IMR-90 (cell line): Measurements from ENCODE around the gene AMACR. TPM values are rescaled to one million over a fixed set of nuclear protein-coding genes. Genes with fewer than 3 reads are reported as not detected.

ENCODE experiments used
- ATAC-seq: fragments of 200-7000 bp; cut with Tn5 transposase; 2 replicates; pipeline ENCODE4 v1.9.1; 2020; ENCODE audit warnings: low read depth, mild to moderate bottlenecking, moderate library complexity
- BruUV-seq: library from RNA; stranded (reverse); fragments of 400-500 nt; replicated peaks from 2 replicates; lab custom pipeline; 2021; lab: Mats Ljungman, UMichigan
- CTCF ChIA-PET: fragments of 300-600 bp; formaldehyde crosslinking; extraction: SDS; loops from one replicate; lab custom pipeline; 2021; ENCODE audit warnings: antibody characterized with exemption; lab: Yijun Ruan, JAX
- POLR2A ChIA-PET: fragments of 300-600 bp; sonication (Branson Sonifier 250); formaldehyde crosslinking; loops from one replicate; lab custom pipeline; 2022; ENCODE audit warnings: antibody characterized with exemption; ENCODE audit not compliant: unreplicated experiment; lab: Charles Lee
- DNase-seq: peaks from one replicate; pipeline ENCODE4 v3.0.0; 2013
- H2AFZ ChIP-seq: replicated peaks from 2 replicates; pipeline ENCODE3; 2013; ENCODE audit warnings: low read length, mild to moderate bottlenecking; ENCODE audit not compliant: poor library complexity
- H2AK5ac ChIP-seq: 2 replicates; pipeline ENCODE4 v1.6.1; 2013; ENCODE audit warnings: low read depth, low read length, inconsistent platforms
- H2AK9ac ChIP-seq: replicated peaks from 2 replicates; pipeline ENCODE3; 2013; ENCODE audit warnings: mild to moderate bottlenecking, low read depth, low read length, moderate library complexity; ENCODE audit not compliant: poor library complexity
- H2BK120ac ChIP-seq: 2 replicates; pipeline ENCODE4 v1.6.1; 2013; ENCODE audit warnings: low read depth, low read length, inconsistent platforms
- H2BK15ac ChIP-seq: 3 replicates; pipeline ENCODE4 v1.6.1; 2013; ENCODE audit warnings: low read depth, low read length, inconsistent platforms
- H2BK20ac ChIP-seq: 2 replicates; pipeline ENCODE4 v1.6.1; 2013; ENCODE audit warnings: low read depth, mild to moderate bottlenecking, inconsistent platforms, low read length, moderate library complexity
- H2BK5ac ChIP-seq: 2 replicates; pipeline ENCODE4 v1.6.1; 2013; ENCODE audit warnings: mild to moderate bottlenecking, low read depth, low read length, inconsistent platforms; ENCODE audit not compliant: poor library complexity, severe bottlenecking
- H3K14ac ChIP-seq: replicated peaks from 2 replicates; pipeline ENCODE4 v1.6.1; 2013; ENCODE audit warnings: low read depth, low read length, inconsistent platforms
- H3K18ac ChIP-seq: 2 replicates; pipeline ENCODE4 v1.6.1; 2013; ENCODE audit warnings: low read depth, low read length, control low read depth
- H3K23ac ChIP-seq: 2 replicates; pipeline ENCODE4 v1.6.1; 2013; ENCODE audit warnings: low read depth, low read length, inconsistent platforms
- H3K27ac ChIP-seq: 2 replicates; pipeline ENCODE4 v1.5.1; 2013; ENCODE audit warnings: mild to moderate bottlenecking, control low read depth, low read length; ENCODE audit not compliant: insufficient read depth
- H3K27me3 ChIP-seq: 2 replicates; pipeline ENCODE4 v1.6.1; 2013; ENCODE audit warnings: low read length; ENCODE audit not compliant: control insufficient read depth, insufficient read depth
- H3K36me3 ChIP-seq: 2 replicates; pipeline ENCODE4 v1.6.1; 2013; ENCODE audit warnings: low read length, mixed read lengths; ENCODE audit not compliant: control insufficient read depth, insufficient read depth
- H3K4ac ChIP-seq: 2 replicates; pipeline ENCODE4 v1.6.1; 2013; ENCODE audit warnings: low read depth, low read length, inconsistent platforms
- H3K4me1 ChIP-seq: 2 replicates; pipeline ENCODE4 v1.6.1; 2013; ENCODE audit warnings: low read length, mixed read lengths; ENCODE audit not compliant: control insufficient read depth, insufficient read depth
- H3K4me2 ChIP-seq: 2 replicates; pipeline ENCODE4 v1.6.1; 2013; ENCODE audit warnings: low read depth, mild to moderate bottlenecking, control low read depth, low read length, moderate library complexity
- H3K4me3 ChIP-seq: 2 replicates; pipeline ENCODE4 v1.5.1; 2013; ENCODE audit warnings: low read depth, mild to moderate bottlenecking, control low read depth, low read length, moderate library complexity; ENCODE audit not compliant: insufficient read depth
- H3K56ac ChIP-seq: 2 replicates; pipeline ENCODE4 v1.6.1; 2013; ENCODE audit warnings: low read length, inconsistent platforms; ENCODE audit not compliant: insufficient read depth; ENCODE audit errors: extremely low read depth
- H3K79me1 ChIP-seq, 2 experiments: 2 replicates each; pipeline ENCODE4 v1.6.1; 2013; ENCODE audit warnings: low read length in 2 of 2, inconsistent platforms in 1 of 2, low read depth in 1 of 2
- H3K9ac ChIP-seq: 2 replicates; pipeline ENCODE4 v1.6.1; 2013; ENCODE audit warnings: low read depth, low read length, control low read depth
- H3K9me1 ChIP-seq: 2 replicates; pipeline ENCODE4 v1.6.1; 2013; ENCODE audit warnings: low read length, inconsistent platforms; ENCODE audit not compliant: insufficient read depth
- H3K9me3 ChIP-seq: 2 replicates; pipeline ENCODE4 v1.6.1; 2013; ENCODE audit warnings: low read length; ENCODE audit not compliant: control insufficient read depth, insufficient read depth
- H4K20me1 ChIP-seq: 2 replicates; pipeline ENCODE4 v1.6.1; 2013; ENCODE audit warnings: low read length, inconsistent platforms; ENCODE audit not compliant: insufficient read depth
- H4K5ac ChIP-seq: 2 replicates; pipeline ENCODE4 v1.6.1; 2013; ENCODE audit warnings: mild to moderate bottlenecking, low read depth, low read length, control low read depth
- H4K8ac ChIP-seq, 2 experiments: 2 replicates each; pipeline ENCODE4 v1.6.1; 2013; ENCODE audit warnings: low read depth in 2 of 2, low read length in 2 of 2, control low read depth in 1 of 2, inconsistent platforms in 1 of 2
- H4K91ac ChIP-seq: 2 replicates; pipeline ENCODE4 v1.6.1; 2013; ENCODE audit warnings: low read depth, low read length, inconsistent platforms; ENCODE audit not compliant: insufficient read depth
- BHLHE40 ChIP-seq: fragments of 150-350 bp; IDR thresholded peaks from 2 replicates; pipeline ENCODE4 v1.6.1; 2016; ENCODE audit warnings: mild to moderate bottlenecking, low read depth, low read length
- CEBPB ChIP-seq: IDR thresholded peaks from 2 replicates; pipeline ENCODE4 v1.6.1; 2012; ENCODE audit warnings: low read depth, low read length, improper control_type of control experiment
- CHD1 ChIP-seq: IDR thresholded peaks from 2 replicates; pipeline ENCODE4 v1.6.1; 2012; ENCODE audit warnings: low read depth, low read length, improper control_type of control experiment
- FOS ChIP-seq: fragments of 150-350 bp; IDR thresholded peaks from 2 replicates; pipeline ENCODE4 v1.6.1; 2016; ENCODE audit warnings: low read depth, low read length
- MAFK ChIP-seq: IDR thresholded peaks from 2 replicates; pipeline ENCODE4 v1.6.1; 2012; ENCODE audit warnings: low read depth, low read length, improper control_type of control experiment
- MAZ ChIP-seq: IDR thresholded peaks from 2 replicates; pipeline ENCODE4 v1.6.1; 2012; ENCODE audit warnings: low read depth, mild to moderate bottlenecking, low read length, improper control_type of control experiment, moderate library complexity, borderline replicate concordance
- MXI1 ChIP-seq: IDR thresholded peaks from 2 replicates; pipeline ENCODE4 v1.6.1; 2012; ENCODE audit warnings: low read depth, mild to moderate bottlenecking, low read length, moderate library complexity, borderline replicate concordance
- NFE2L2 ChIP-seq: fragments of 150-350 bp; IDR thresholded peaks from 2 replicates; pipeline ENCODE4 v1.6.1; 2016; ENCODE audit warnings: low read depth, mild to moderate bottlenecking, low read length
- POLR2A ChIP-seq: IDR thresholded peaks from 2 replicates; pipeline ENCODE4 v1.6.1; 2012; ENCODE audit warnings: mild to moderate bottlenecking, low read depth, low read length
- RAD21 ChIP-seq: IDR thresholded peaks from 2 replicates; pipeline ENCODE4 v1.6.1; 2012; ENCODE audit warnings: low read length, improper control_type of control experiment
- RCOR1 ChIP-seq: IDR thresholded peaks from 2 replicates; pipeline ENCODE4 v1.6.1; 2012; ENCODE audit warnings: mild to moderate bottlenecking, low read length, improper control_type of control experiment; ENCODE audit not compliant: insufficient replicate concordance
- RFX5 ChIP-seq: IDR thresholded peaks from 2 replicates; pipeline ENCODE4 v1.8.0; 2012; ENCODE audit warnings: low read depth, mild to moderate bottlenecking, low read length, moderate library complexity
- SMC3 ChIP-seq: fragments of 150-350 bp; IDR thresholded peaks from 2 replicates; pipeline ENCODE4 v1.6.1; 2016; ENCODE audit warnings: low read depth, mild to moderate bottlenecking, antibody characterized with exemption, low read length, moderate library complexity
- WGBS, 2 experiments: methylation state at CpG; one replicate each; pipeline versions ENCODE4 v1.1.5 to v1.1.7; 2013; ENCODE audit warnings: missing lambda C conversion rate in 2 of 2; ENCODE audit not compliant: insufficient read length in 1 of 2; ENCODE audit errors: extremely low coverage in 2 of 2; 5-methylcytosine and 5-hydroxymethylcytosine counted together
- dilution Hi-C: fragments of 300-500 bp; cut with HindIII; formaldehyde crosslinking; loops from one replicate; pipeline ENCODE4 v1.14.3; 2018; ENCODE audit warnings: low sequenced_read_pairs; ENCODE audit not compliant: unreplicated experiment
- in situ Hi-C: fragments of 300-500 bp; cut with MboI; formaldehyde crosslinking; loops from 3 replicates; pipeline ENCODE4 v1.14.3; 2019; ENCODE audit warnings: low sequenced_read_pairs, inconsistent platforms, mixed read lengths
- intact Hi-C: fragments of 100-400 bp; cut with micrococcal nuclease; formaldehyde crosslinking; loops from 2 replicates; pipeline ENCODE4 v1.10.0; 2022
- polyA plus RNA-seq, 3 experiments: library from polyadenylated mRNA; depleted of rRNA; stranded (reverse); fragments of >200 nt; gene quantifications; 2 replicates each; pipeline ENCODE4 v1.2.3, GENCODE V29; 2012; ENCODE audit warnings: low replicate concordance in 1 of 3
- total RNA-seq: library from RNA; depleted of rRNA; stranded (reverse); fragments of >200 nt; gene quantifications from 2 replicates; pipeline ENCODE4 v1.2.3, GENCODE V29; 2012
- TF ChIP-seq, protein P1 (sequence below): fragments of 150-350 bp; IDR thresholded peaks from 2 replicates; pipeline ENCODE4 v1.6.1; 2016; ENCODE audit warnings: low read depth, mild to moderate bottlenecking, low read length, moderate library complexity, borderline replicate concordance
- TF ChIP-seq, protein P2 (sequence below): conservative IDR thresholded peaks from 2 replicates; pipeline ENCODE4 v1.5.1; 2012; ENCODE audit warnings: mild to moderate bottlenecking, low read depth, low read length, improper control_type of control experiment
- TF ChIP-seq, protein P3 (sequence below): fragments of 150-350 bp; IDR thresholded peaks from 2 replicates; pipeline ENCODE4 v1.6.1; 2017; ENCODE audit warnings: mild to moderate bottlenecking, antibody characterized with exemption, low read length, low read depth

AMACR gene
- total and polyA plus RNA-seq, 2 of the 4 experiments (the other 2 are of a cell fraction), result 8.2 to 12.9 TPM

DNA sequence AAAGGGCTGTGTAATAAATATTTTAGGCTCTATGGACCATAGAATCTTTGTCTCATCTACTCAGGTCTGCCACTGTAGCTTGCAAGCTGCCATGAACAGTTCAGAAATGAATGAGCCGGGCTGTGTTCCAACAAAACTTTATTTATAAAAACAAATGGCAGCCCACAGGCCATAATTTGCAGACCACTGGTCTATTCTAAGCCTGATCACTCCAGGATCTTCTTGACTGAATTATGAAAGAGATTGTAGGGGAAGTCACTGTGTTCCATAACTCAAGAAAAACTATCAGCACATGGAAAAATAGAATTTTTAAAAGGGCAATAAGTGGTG is 46.5 kb upstream of the AMACR start:
- Histone ChIP-seq H3K9me3 (no peaks in the 10 kb centered on the region), H2AK5ac (no peak overlapping the region), H3K23ac (no peak overlapping the region), H3K79me1 (no peaks in the 10 kb centered on the region), H4K20me1 (no peaks in the 10 kb centered on the region), H2BK20ac (no peak overlapping the region), H3K56ac (no peak overlapping the region), H3K14ac (no peak overlapping the region), H3K4me2 (no peak overlapping the region), H2AFZ (no peak overlapping the region), H3K27me3 (no peaks in the 10 kb centered on the region), H3K18ac (no peak overlapping the region), H3K9me1 (peaks cover 4% of the 10 kb centered on the region; the same call in 1 of the 2 replicates), H3K4me1 (peaks cover 8% of the 10 kb centered on the region), H3K9ac (no peak overlapping the region), H4K5ac (no peak overlapping the region), H3K4ac (no peak overlapping the region), H2BK120ac (no peak overlapping the region), H2AK9ac (no peak overlapping the region), H4K91ac (no peak overlapping the region), H4K8ac (no peak overlapping the region), H3K4me3 (no peak overlapping the region), H2BK5ac (no peak overlapping the region), H3K27ac (no peak overlapping the region), H3K36me3 (no peaks in the 10 kb centered on the region), H2BK15ac (no peak overlapping the region)
- POLR2A ChIA-PET, result no interaction called here
- CTCF ChIA-PET, result no interaction called here
- in situ Hi-C loops, result no loop called here
- TF ChIP-seq NFE2L2 (no peak), RCOR1 (no peak), MAFK (no peak), POLR2A (no peak), CHD1 (no peak), FOS (no peak), CEBPB (no peak), SMC3 (no peak), MXI1 (no peak), BHLHE40 (no peak), MAZ (no peak), RFX5 (no peak), RAD21 (no peak)
- TF ChIP-seq, protein P1, sequence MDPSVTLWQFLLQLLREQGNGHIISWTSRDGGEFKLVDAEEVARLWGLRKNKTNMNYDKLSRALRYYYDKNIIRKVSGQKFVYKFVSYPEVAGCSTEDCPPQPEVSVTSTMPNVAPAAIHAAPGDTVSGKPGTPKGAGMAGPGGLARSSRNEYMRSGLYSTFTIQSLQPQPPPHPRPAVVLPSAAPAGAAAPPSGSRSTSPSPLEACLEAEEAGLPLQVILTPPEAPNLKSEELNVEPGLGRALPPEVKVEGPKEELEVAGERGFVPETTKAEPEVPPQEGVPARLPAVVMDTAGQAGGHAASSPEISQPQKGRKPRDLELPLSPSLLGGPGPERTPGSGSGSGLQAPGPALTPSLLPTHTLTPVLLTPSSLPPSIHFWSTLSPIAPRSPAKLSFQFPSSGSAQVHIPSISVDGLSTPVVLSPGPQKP, result no peak
- TF ChIP-seq, protein P2, sequence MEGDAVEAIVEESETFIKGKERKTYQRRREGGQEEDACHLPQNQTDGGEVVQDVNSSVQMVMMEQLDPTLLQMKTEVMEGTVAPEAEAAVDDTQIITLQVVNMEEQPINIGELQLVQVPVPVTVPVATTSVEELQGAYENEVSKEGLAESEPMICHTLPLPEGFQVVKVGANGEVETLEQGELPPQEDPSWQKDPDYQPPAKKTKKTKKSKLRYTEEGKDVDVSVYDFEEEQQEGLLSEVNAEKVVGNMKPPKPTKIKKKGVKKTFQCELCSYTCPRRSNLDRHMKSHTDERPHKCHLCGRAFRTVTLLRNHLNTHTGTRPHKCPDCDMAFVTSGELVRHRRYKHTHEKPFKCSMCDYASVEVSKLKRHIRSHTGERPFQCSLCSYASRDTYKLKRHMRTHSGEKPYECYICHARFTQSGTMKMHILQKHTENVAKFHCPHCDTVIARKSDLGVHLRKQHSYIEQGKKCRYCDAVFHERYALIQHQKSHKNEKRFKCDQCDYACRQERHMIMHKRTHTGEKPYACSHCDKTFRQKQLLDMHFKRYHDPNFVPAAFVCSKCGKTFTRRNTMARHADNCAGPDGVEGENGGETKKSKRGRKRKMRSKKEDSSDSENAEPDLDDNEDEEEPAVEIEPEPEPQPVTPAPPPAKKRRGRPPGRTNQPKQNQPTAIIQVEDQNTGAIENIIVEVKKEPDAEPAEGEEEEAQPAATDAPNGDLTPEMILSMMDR, result no peak
- TF ChIP-seq, protein P3, sequence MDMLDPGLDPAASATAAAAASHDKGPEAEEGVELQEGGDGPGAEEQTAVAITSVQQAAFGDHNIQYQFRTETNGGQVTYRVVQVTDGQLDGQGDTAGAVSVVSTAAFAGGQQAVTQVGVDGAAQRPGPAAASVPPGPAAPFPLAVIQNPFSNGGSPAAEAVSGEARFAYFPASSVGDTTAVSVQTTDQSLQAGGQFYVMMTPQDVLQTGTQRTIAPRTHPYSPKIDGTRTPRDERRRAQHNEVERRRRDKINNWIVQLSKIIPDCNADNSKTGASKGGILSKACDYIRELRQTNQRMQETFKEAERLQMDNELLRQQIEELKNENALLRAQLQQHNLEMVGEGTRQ, result no peak
- no CpG with 5 or more reads among the region's 1 CpG for WGBS, 2 experiments
- DNase-seq, result no peak
- no peak for ATAC-seq
- dilution Hi-C loops, result no loop called here
- no TSS peak for BruUV-seq
- intact Hi-C loops, result no loop called here
